ENCODE measurements around the gene WNT2B. TPM values are rescaled to one million over a fixed set of nuclear protein-coding genes. Genes with fewer than 3 reads are reported as not detected.

WNT2B gene
- total RNA-seq, 1 experiment from 2014 or later: 1.6 TPM

GRCh38 chr1:112537456-112537855, 28.7 kb downstream of the WNT2B start:
- TF ChIP-seq CTCF (IDR thresholded peaks at IDR 0.05) (no peak), REST (IDR thresholded peaks at IDR 0.05; ENCODE audit: insufficient read depth in 1 of 2, low read depth in 2 of 2, low read length in 1 of 2) (no peak), SIN3A (IDR thresholded peaks at IDR 0.05; ENCODE audit: borderline replicate concordance, insufficient read depth, low read depth, low read length) (no peak), POLR2AphosphoS5 (IDR thresholded peaks at IDR 0.05; ENCODE audit: low read depth, low read length) (no peak), TCF7L2 (IDR thresholded peaks at IDR 0.05; ENCODE audit: low read depth, low read length) (no peak)
- Histone ChIP-seq H3K27me3 (ENCODE audit: control insufficient read depth, insufficient read depth, low read length) (no peaks in the 10 kb centered on the region), H3K36me3 (ENCODE audit: control insufficient read depth, insufficient read depth, low read length) (peaks cover 3% of the 10 kb centered on the region; the same call in 1 of the 2 replicates), H3K4me1 (ENCODE audit: control insufficient read depth, insufficient read depth, low read length) (no peaks in the 10 kb centered on the region), H3K4me3 (ENCODE audit: low read depth in 2 of 2, low read length in 2 of 2) (no peak overlapping the region), H3K27ac (ENCODE audit: low read length) (no peak overlapping the region), H3K9me3 (ENCODE audit: control insufficient read depth, insufficient read depth, low read depth, low read length) (no peaks in the 10 kb centered on the region)
- CTCF ChIA-PET: interaction anchor here (0.7 kb wide), 1 partner anchor 160 kb away, joined by 3 read pairs; no protein-coding TSS in a partner anchor
- intact Hi-C loops (cut with micrococcal nuclease; ENCODE audit: unreplicated experiment) (no loop called here), in situ Hi-C loops (cut with HindIII; ENCODE audit: low pct_unique_long_range_greater_than_20kb, low sequenced_read_pairs) (no loop called here)
- POLR2A ChIA-PET: no interaction called here
- no TSS peak for BruUV-seq (replicated peaks)
- no peak for DNase-seq (ENCODE audit: low read depth, low spot score)
- no peak for ATAC-seq

GRCh38 chr1:112538883-112539282, 30.1 kb downstream of the WNT2B start:
- ATAC-seq (no peak), DNase-seq (ENCODE audit: low read depth, low spot score) (no peak)
- Histone ChIP-seq H3K4me3 (ENCODE audit: low read depth in 2 of 2, low read length in 2 of 2) (no peak overlapping the region), H3K9me3 (ENCODE audit: control insufficient read depth, insufficient read depth, low read depth, low read length) (no peaks in the 10 kb centered on the region), H3K27ac (ENCODE audit: low read length) (no peak overlapping the region), H3K36me3 (ENCODE audit: control insufficient read depth, insufficient read depth, low read length) (peaks cover 3% of the 10 kb centered on the region; the same call in 1 of the 2 replicates), H3K27me3 (ENCODE audit: control insufficient read depth, insufficient read depth, low read length) (no peaks in the 10 kb centered on the region), H3K4me1 (ENCODE audit: control insufficient read depth, insufficient read depth, low read length) (peaks cover under 1% of the 10 kb centered on the region; the same call in 1 of the 2 replicates)
- no TSS peak for BruUV-seq (replicated peaks)
- POLR2A ChIA-PET: no interaction called here
- in situ Hi-C loops (cut with HindIII; ENCODE audit: low pct_unique_long_range_greater_than_20kb, low sequenced_read_pairs) (no loop called here), intact Hi-C loops (cut with micrococcal nuclease; ENCODE audit: unreplicated experiment) (no loop called here)
- CTCF ChIA-PET: no interaction called here
- no peak for TF ChIP-seq TCF7L2 (IDR thresholded peaks at IDR 0.05; ENCODE audit: low read depth, low read length)

GRCh38 chr1:112540226-112540794, 31.5 kb downstream of the WNT2B start:
- ATAC-seq: no peak
- DNase-seq (ENCODE audit: low read depth, low spot score): no peak
- ChIA-PET POLR2A (interaction anchor here (0.6 kb wide), 1 partner anchor 109 kb away, joined by 10 read pairs; no protein-coding TSS in a partner anchor), CTCF (no interaction called here)
- intact Hi-C loops (cut with micrococcal nuclease; ENCODE audit: unreplicated experiment) (no loop called here), in situ Hi-C loops (cut with HindIII; ENCODE audit: low pct_unique_long_range_greater_than_20kb, low sequenced_read_pairs) (no loop called here)
- H3K4me1 ChIP-seq (ENCODE audit: control insufficient read depth, insufficient read depth, low read length): peaks cover 14% of the 10 kb centered on the region; the same call in 1 of the 2 replicates
- H3K9me3 ChIP-seq (ENCODE audit: control insufficient read depth, insufficient read depth, low read depth, low read length): no peaks in the 10 kb centered on the region
- no TSS peak for BruUV-seq (replicated peaks)
- no peak overlapping the region for H3K27ac ChIP-seq (ENCODE audit: low read length)
- H3K4me3 ChIP-seq (ENCODE audit: low read depth in 2 of 2, low read length in 2 of 2): no peak overlapping the region
- no peak for TF ChIP-seq REST (IDR thresholded peaks at IDR 0.05; ENCODE audit: insufficient read depth in 1 of 2, low read depth in 2 of 2, low read length in 1 of 2)
- no peak for TF ChIP-seq POLR2AphosphoS5 (IDR thresholded peaks at IDR 0.05; ENCODE audit: low read depth, low read length)
- TF ChIP-seq TCF7L2 (IDR thresholded peaks at IDR 0.05; ENCODE audit: low read depth, low read length): no peak
- TF ChIP-seq SIN3A (IDR thresholded peaks at IDR 0.05; ENCODE audit: borderline replicate concordance, insufficient read depth, low read depth, low read length): no peak
- TF ChIP-seq CTCF (IDR thresholded peaks at IDR 0.05): no peak
- peaks cover 3% of the 10 kb centered on the region; the same call in 1 of the 2 replicates for H3K36me3 ChIP-seq (ENCODE audit: control insufficient read depth, insufficient read depth, low read length)
- H3K27me3 ChIP-seq (ENCODE audit: control insufficient read depth, insufficient read depth, low read length): no peaks in the 10 kb centered on the region

All from Panc1 (cell line).